Keratinocyte (primary cell): ENCODE results near the gene TM2D1. TPM values are rescaled to one million over a fixed set of nuclear protein-coding genes. Genes with fewer than 3 reads are reported as not detected.

Experiments used
- DNase-seq: peaks from one replicate; pipeline ENCODE4 v3.0.0-alpha.2; 2011; ENCODE audit warnings: low read depth, missing footprints, low spot score
- FAIRE-seq: peaks from 2 replicates; lab custom pipeline; 2011; peaks lifted over from hg19 to GRCh38; lab: Jason Lieb, UNC
- H2AFZ ChIP-seq: 2 replicates; pipeline ENCODE4 v1.6.0; 2012; ENCODE audit warnings: low read length, control low read depth, inconsistent platforms; ENCODE audit not compliant: control insufficient read depth
- H3K27ac ChIP-seq: 2 replicates; pipeline ENCODE4 v1.5.1; 2011; ENCODE audit warnings: low read length; ENCODE audit not compliant: control insufficient read depth, insufficient read depth
- H3K27me3 ChIP-seq: 3 replicates; pipeline ENCODE4 v1.6.0; 2011; ENCODE audit warnings: low read length; ENCODE audit not compliant: control insufficient read depth, insufficient read depth; ENCODE audit errors: extremely low read depth
- H3K36me3 ChIP-seq, 2 experiments: 2 replicates in 1 of 2; 3 replicates in 1 of 2; pipeline ENCODE4 v1.5.1; 2011; ENCODE audit warnings: low read length in 2 of 2, mild to moderate bottlenecking in 1 of 2; ENCODE audit not compliant: control insufficient read depth in 2 of 2, insufficient read depth in 2 of 2; ENCODE audit errors: extremely low read depth in 1 of 2
- H3K4me1 ChIP-seq: 3 replicates; pipeline ENCODE4 v1.5.1; 2011; ENCODE audit warnings: low read length; ENCODE audit not compliant: control insufficient read depth, insufficient read depth; ENCODE audit errors: extremely low read depth
- H3K4me2 ChIP-seq: 3 replicates; pipeline ENCODE4 v1.6.0; 2011; ENCODE audit warnings: low read depth, low read length; ENCODE audit not compliant: control insufficient read depth, insufficient read depth; ENCODE audit errors: extremely low read depth
- H3K4me3 ChIP-seq, 3 experiments: fragments of 200-600 bp in 1 of 3; sonication (generic) in 1 of 3; 2 replicates in 2 of 3; 3 replicates in 1 of 3; pipeline ENCODE4 v1.5.1; 2011 to 2016; ENCODE audit warnings: low read length in 3 of 3, mild to moderate bottlenecking in 3 of 3, control low read depth in 2 of 3, inconsistent platforms in 1 of 3, low read depth in 1 of 3, mixed read lengths in 1 of 3, mixed run types in 1 of 3, moderate library complexity in 1 of 3; ENCODE audit not compliant: control insufficient read depth in 2 of 3, insufficient read depth in 2 of 3; ENCODE audit errors: extremely low read depth in 1 of 3
- H3K79me2 ChIP-seq: 2 replicates; pipeline ENCODE4 v1.6.0; 2012; ENCODE audit warnings: low read length; ENCODE audit not compliant: control insufficient read depth, insufficient read depth
- H3K9ac ChIP-seq: 3 replicates; pipeline ENCODE4 v1.6.0; 2011; ENCODE audit warnings: low read length; ENCODE audit not compliant: control insufficient read depth, insufficient read depth; ENCODE audit errors: extremely low read depth
- H3K9me1 ChIP-seq: 3 replicates; pipeline ENCODE4 v1.6.0; 2011; ENCODE audit warnings: low read length; ENCODE audit not compliant: control insufficient read depth, insufficient read depth; ENCODE audit errors: extremely low read depth
- H3K9me3 ChIP-seq: 2 replicates; pipeline ENCODE4 v1.5.1; 2012; ENCODE audit warnings: low read depth, low read length; ENCODE audit not compliant: control insufficient read depth
- H4K20me1 ChIP-seq: 3 replicates; pipeline ENCODE4 v1.6.0; 2011; ENCODE audit warnings: low read length; ENCODE audit not compliant: control insufficient read depth, insufficient read depth; ENCODE audit errors: extremely low read depth
- EZH2 ChIP-seq: IDR thresholded peaks from one replicate; pipeline ENCODE4 v1.6.1; 2012; ENCODE audit warnings: inconsistent platforms, mild to moderate bottlenecking, low read length, moderate library complexity
- dilution Hi-C: fragments of 300-500 bp; cut with MboI; formaldehyde crosslinking; loops from one replicate; pipeline ENCODE4 v1.7.0; 2020; ENCODE audit warnings: low sequenced_read_pairs; ENCODE audit not compliant: extremely low pct_ligation_motif_present
- polyA minus RNA-seq, 3 experiments: library from RNA; depleted of rRNA, polyadenylated mRNA; stranded (reverse); fragments of >200 nt; gene quantifications; 1 replicate in 1 of 3; 2 replicates in 1 of 3; 3 replicates in 1 of 3; pipeline ENCODE4 v1.2.3, GENCODE V29; 2011
- polyA plus RNA-seq, 5 experiments: library from polyadenylated mRNA; depleted of rRNA in 3 of 5; stranded (reverse) in 3 of 5; stranded (forward) in 1 of 5; unstranded in 1 of 5; fragments of >200 nt; gene quantifications; 1 replicate in 1 of 5; 2 replicates in 3 of 5; 3 replicates in 1 of 5; pipeline versions ENCODE4 v1.2.1 to v1.2.3, GENCODE V29; 2011 to 2012; ENCODE audit warnings: missing spikeins in 2 of 5, low read depth in 1 of 5, low replicate concordance in 1 of 5
- TF ChIP-seq, protein P1 (sequence below), 3 experiments: IDR thresholded peaks in 1 of 3; conservative IDR thresholded peaks in 1 of 3; optimal IDR thresholded peaks in 1 of 3; 2 replicates in 2 of 3; 3 replicates in 1 of 3; pipeline versions ENCODE3 to v1.5.1; 2011; ENCODE audit warnings: low read length in 3 of 3, mild to moderate bottlenecking in 3 of 3, moderate library complexity in 2 of 3, control low read depth in 1 of 3, inconsistent platforms in 1 of 3; ENCODE audit not compliant: insufficient read depth in 2 of 3; ENCODE audit errors: extremely low read depth in 1 of 3

The TM2D1 gene
- polyA plus RNA-seq (51.1 to 70.2 TPM (median 51.5 TPM) in 3 replicates), polyA minus RNA-seq (6.4 to 24.6 TPM (median 19.3 TPM) in 3 replicates)
- polyA plus RNA-seq (2011; ENCODE audit: low read depth) = 20.4 TPM
- 40.6 and 62.4 TPM in 2 replicates for polyA plus RNA-seq (2011; cell fraction: cytosol; rRNA removed)
- 66.3 and 80.3 TPM in 2 replicates for polyA plus RNA-seq (2011; cell fraction: nucleus; rRNA removed)
- polyA plus RNA-seq (2012; ENCODE audit: low replicate concordance) = 40.8 and 43.9 TPM in 2 replicates
- polyA minus RNA-seq (2011; cell fraction: cytosol; rRNA and poly(A)+ RNA removed) = 33.0 TPM
- 31.9 and 47.5 TPM in 2 replicates for polyA minus RNA-seq (2011; cell fraction: nucleus; rRNA and poly(A)+ RNA removed)

GRCh38 chr1:61724813-61725694 is at the start of gene TM2D1:
TM2D1 (minus strand) TSS chr1:61725141; CDS start chr1:61725120, 21 bp downstream.
- dilution Hi-C loops = no loop called here
- peak; percentile 64 for DNase-seq

DNA sequence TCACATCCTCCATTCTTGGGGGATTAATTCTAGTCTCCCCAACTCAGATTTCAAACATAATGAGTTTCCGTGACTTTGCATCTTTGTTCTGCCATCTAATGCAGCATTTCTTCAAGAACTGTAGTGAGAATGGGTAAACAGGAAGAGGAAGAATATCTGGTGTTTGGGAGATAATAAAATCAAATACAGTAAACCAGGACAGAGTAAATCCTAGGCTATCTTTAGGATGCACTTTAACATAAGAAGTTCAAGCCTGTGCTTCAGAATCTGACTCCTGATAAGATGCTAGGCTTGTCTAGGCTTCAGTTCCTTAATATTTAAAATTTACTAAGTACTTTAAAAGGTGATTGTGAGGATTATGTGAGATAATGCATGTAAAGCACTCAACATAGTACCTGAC is 45.2 kb upstream of the TM2D1 start:
- H4K20me1 ChIP-seq = no peaks in the 10 kb centered on the region
- H2AFZ ChIP-seq = no peak overlapping the region
- H3K27ac ChIP-seq = no peak overlapping the region
- H3K36me3 ChIP-seq = peaks cover 9 to 26% of the 10 kb centered on the region in 2 experiments
- DNase-seq = no peak
- H3K4me1 ChIP-seq = no peaks in the 10 kb centered on the region
- H3K4me3 ChIP-seq = no peak overlapping the region
- H3K9me3 ChIP-seq = no peaks in the 10 kb centered on the region
- H3K9me1 ChIP-seq = no peaks in the 10 kb centered on the region
- H3K79me2 ChIP-seq = peaks cover 10% of the 10 kb centered on the region
- H3K9ac ChIP-seq = no peak overlapping the region
- no peaks in the 10 kb centered on the region for H3K27me3 ChIP-seq
- H3K4me2 ChIP-seq = no peak overlapping the region
- dilution Hi-C loops = no loop called here
- no peak for TF ChIP-seq EZH2
- no peak for FAIRE-seq

More at GRCh38 chr1:61724813-61725694, at the start of gene TM2D1:
- Histone ChIP-seq H3K79me2 (peaks cover 44% of the 10 kb centered on the region), H3K27ac (peak within 1 kb of the TSS; percentile 94), H4K20me1 (no peaks in the 10 kb centered on the region), H3K4me3 (peak within 1 kb of the TSS; percentile 83 to 92 (median 91)), H3K9me1 (no peaks in the 10 kb centered on the region), H3K9me3 (no peaks in the 10 kb centered on the region), H2AFZ (peak within 1 kb of the TSS; percentile 99), H3K27me3 (no peaks in the 10 kb centered on the region), H3K36me3 (peaks cover 0 to 3% of the 10 kb centered on the region in 2 experiments), H3K4me1 (peaks cover 22% of the 10 kb centered on the region), H3K9ac (peak within 1 kb of the TSS; percentile 98), H3K4me2 (peak within 1 kb of the TSS; percentile 98)
- peak; percentile 68 for FAIRE-seq
- no peak for TF ChIP-seq EZH2
- TF ChIP-seq, protein P1, sequence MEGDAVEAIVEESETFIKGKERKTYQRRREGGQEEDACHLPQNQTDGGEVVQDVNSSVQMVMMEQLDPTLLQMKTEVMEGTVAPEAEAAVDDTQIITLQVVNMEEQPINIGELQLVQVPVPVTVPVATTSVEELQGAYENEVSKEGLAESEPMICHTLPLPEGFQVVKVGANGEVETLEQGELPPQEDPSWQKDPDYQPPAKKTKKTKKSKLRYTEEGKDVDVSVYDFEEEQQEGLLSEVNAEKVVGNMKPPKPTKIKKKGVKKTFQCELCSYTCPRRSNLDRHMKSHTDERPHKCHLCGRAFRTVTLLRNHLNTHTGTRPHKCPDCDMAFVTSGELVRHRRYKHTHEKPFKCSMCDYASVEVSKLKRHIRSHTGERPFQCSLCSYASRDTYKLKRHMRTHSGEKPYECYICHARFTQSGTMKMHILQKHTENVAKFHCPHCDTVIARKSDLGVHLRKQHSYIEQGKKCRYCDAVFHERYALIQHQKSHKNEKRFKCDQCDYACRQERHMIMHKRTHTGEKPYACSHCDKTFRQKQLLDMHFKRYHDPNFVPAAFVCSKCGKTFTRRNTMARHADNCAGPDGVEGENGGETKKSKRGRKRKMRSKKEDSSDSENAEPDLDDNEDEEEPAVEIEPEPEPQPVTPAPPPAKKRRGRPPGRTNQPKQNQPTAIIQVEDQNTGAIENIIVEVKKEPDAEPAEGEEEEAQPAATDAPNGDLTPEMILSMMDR (optimal IDR thresholded peaks at IDR 0.05 in 1 of 3, IDR thresholded peaks at IDR 0.05 in 1 of 3, conservative IDR thresholded peaks at IDR 0.05 in 1 of 3; ENCODE audit: extremely low read depth in 1 of 3, insufficient read depth in 2 of 3, low read length in 3 of 3) = no peak
